NCI-H146 (cell line): Measurements from ENCODE around the gene RXFP1.

Source experiments
- DNase-seq: peaks from one replicate; lab custom pipeline; 2025; lab: John Stamatoyannopoulos, UW

RXFP1 gene

GRCh38 chr4:158671915-158672806 lies 150.5 kb downstream of the RXFP1 start, which contains the start of gene ETFDH:
Gene ETFDH, plus strand, starts transcription at chr4:158672296. Its CDS starts 161 bp downstream, at chr4:158672457.
- peak; percentile 98 for DNase-seq

GRCh38 chr4:158673633-158674032 lies 152.0 kb downstream of the RXFP1 start:
- no peak for DNase-seq

GRCh38 chr4:158676076-158676475 lies 154.4 kb downstream of the RXFP1 start:
- DNase-seq = no peak

GRCh38 chr4:158678767-158679166 lies 157.1 kb downstream of the RXFP1 start:
- DNase-seq = no peak

- DNase-seq = no peak
Measured at GRCh38 chr4:158681629-158682028, 159.9 kb downstream of the RXFP1 start.

- no peak for DNase-seq
Measured at GRCh38 chr4:158682066-158682465, 160.4 kb downstream of the RXFP1 start.

GRCh38 chr4:158688813-158689212 lies 167.1 kb downstream of the RXFP1 start:
- no peak for DNase-seq
